B cell (primary cell): ENCODE measurements around the gene RAI1. TPM values are rescaled to one million over a fixed set of nuclear protein-coding genes. Genes with fewer than 3 reads are reported as not detected.
A peak's percentile ranks its signal among the peaks of the same experiment; 100 is the strongest.

Source experiments
- ATAC-seq: fragments of 200-7000 bp; cut with Tn5 transposase; one replicate; pipeline ENCODE4 v1.10.0; 2021; ENCODE audit warnings: low read depth, mild to moderate bottlenecking, moderate number of reproducible peaks, moderate library complexity
- CTCF ChIA-PET: fragments of 350-600 bp; sonication (Branson Sonifier 250); formaldehyde crosslinking; loops from one replicate; lab custom pipeline; 2021; ENCODE audit warnings: antibody characterized with exemption, inconsistent platforms; lab: Charles Lee
- POLR2A ChIA-PET: fragments of 350-600 bp; sonication (Branson Sonifier 250); formaldehyde crosslinking; loops from one replicate; lab custom pipeline; 2021; ENCODE audit warnings: antibody characterized with exemption; lab: Charles Lee
- DNase-seq: peaks from one replicate; pipeline ENCODE4 v3.0.0; 2013
- H2AFZ ChIP-seq: 2 replicates; pipeline ENCODE4 v1.6.1; 2012; ENCODE audit warnings: mild to moderate bottlenecking, low read depth, low read length; ENCODE audit not compliant: insufficient read depth, poor library complexity, severe bottlenecking
- H3K27ac ChIP-seq, 2 donors: 1 replicate in 1 of 2; 2 replicates in 1 of 2; pipeline ENCODE4 v1.5.1; 2012 to 2013; ENCODE audit warnings: low read length in 2 of 2, mild to moderate bottlenecking in 2 of 2, moderate library complexity in 1 of 2
- H3K27me3 ChIP-seq, 4 experiments: fragments of 200-600 bp in 1 of 4; sonication (generic) in 1 of 4; replicated peaks in 1 of 4; 1 replicate in 2 of 4; 2 replicates in 2 of 4; pipeline versions ENCODE4 v1.6.1 to v1.7.0; 2013 to 2016; ENCODE audit warnings: low read length in 3 of 4, mild to moderate bottlenecking in 2 of 4, mixed read lengths in 1 of 4, moderate library complexity in 1 of 4; ENCODE audit not compliant: insufficient read depth in 4 of 4, control insufficient read depth in 3 of 4; ENCODE audit errors: control extremely low read depth in 1 of 4
- H3K36me3 ChIP-seq, 2 experiments: replicated peaks in 1 of 2; 1 replicate in 1 of 2; 2 replicates in 1 of 2; pipeline versions ENCODE4 v1.6.1 to v1.7.1; 2013; ENCODE audit warnings: low read length in 1 of 2; ENCODE audit not compliant: insufficient read depth in 2 of 2, control insufficient read depth in 1 of 2; ENCODE audit errors: control extremely low read depth in 1 of 2, extremely low read depth in 1 of 2
- H3K4me1 ChIP-seq, 2 donors: fragments of 200-600 bp in 1 of 2; sonication (generic) in 1 of 2; 1 replicate in 1 of 2; 2 replicates in 1 of 2; pipeline versions ENCODE4 v1.5.1 to v1.6.1; 2013 to 2017; ENCODE audit warnings: low read length in 2 of 2; ENCODE audit not compliant: control insufficient read depth in 2 of 2, insufficient read depth in 2 of 2
- H3K4me2 ChIP-seq: replicated peaks from 2 replicates; pipeline ENCODE3; 2012; ENCODE audit warnings: mild to moderate bottlenecking, low read depth, low read length; ENCODE audit not compliant: poor library complexity, severe bottlenecking
- H3K4me3 ChIP-seq, 5 experiments: fragments of 200-600 bp in 1 of 5; sonication (generic) in 1 of 5; 1 replicate in 3 of 5; 2 replicates in 2 of 5; pipeline versions ENCODE4 v1.5.1 to v1.7.0; 2011 to 2016; ENCODE audit warnings: low read length in 4 of 5, mild to moderate bottlenecking in 4 of 5, low read depth in 2 of 5, control low read depth in 1 of 5, moderate library complexity in 1 of 5; ENCODE audit not compliant: insufficient read depth in 1 of 5; ENCODE audit errors: control extremely low read depth in 1 of 5, extremely low read depth in 1 of 5
- H3K79me2 ChIP-seq: fragments of 200-600 bp; sonication (generic); one replicate; pipeline ENCODE4 v1.6.0; 2016; ENCODE audit warnings: low read length; ENCODE audit not compliant: control insufficient read depth, insufficient read depth
- H3K9ac ChIP-seq: fragments of 200-600 bp; sonication (generic); 2 replicates; pipeline ENCODE4 v1.6.1; 2017; ENCODE audit warnings: mild to moderate bottlenecking, low read length, moderate library complexity
- H3K9me3 ChIP-seq, 3 donors: one replicate each; pipeline versions ENCODE4 v1.6.1 to v1.7.1; 2013; ENCODE audit warnings: low read length in 2 of 3; ENCODE audit not compliant: control insufficient read depth in 2 of 3, insufficient read depth in 1 of 3; ENCODE audit errors: control extremely low read depth in 1 of 3
- H4K20me1 ChIP-seq: 2 replicates; pipeline ENCODE4 v1.6.0; 2012; ENCODE audit warnings: mild to moderate bottlenecking, low read length; ENCODE audit not compliant: insufficient read depth, control insufficient read depth, poor library complexity, severe bottlenecking
- H3K27ac Mint-ChIP-seq: one replicate; pipeline ENCODE4 v1.8.0; 2021; ENCODE audit warnings: mixed read lengths
- H3K27me3 Mint-ChIP-seq: one replicate; pipeline ENCODE4 v1.8.0; 2021; ENCODE audit warnings: mixed read lengths
- H3K4me1 Mint-ChIP-seq: one replicate; pipeline ENCODE4 v1.8.0; 2021; ENCODE audit warnings: mixed read lengths
- H3K4me3 Mint-ChIP-seq: one replicate; pipeline ENCODE4 v1.8.0; 2021; ENCODE audit warnings: mixed read lengths
- H3K9me3 Mint-ChIP-seq: one replicate; pipeline ENCODE4 v1.8.0; 2022; ENCODE audit warnings: mixed read lengths; ENCODE audit not compliant: insufficient read depth
- CTCF ChIP-seq: fragments of 200-600 bp; IDR thresholded peaks from one replicate; pipeline ENCODE4 v1.8.0; 2022; ENCODE audit warnings: antibody characterized with exemption, mild to moderate bottlenecking
- EZH2 ChIP-seq: IDR thresholded peaks from 2 replicates; pipeline ENCODE4 v1.6.1; 2012; ENCODE audit warnings: borderline replicate concordance, low read depth, mild to moderate bottlenecking, moderate library complexity, low read length; ENCODE audit not compliant: insufficient read depth, poor library complexity, severe bottlenecking
- WGBS: methylation state at CpG from one replicate; pipeline ENCODE4 v1.1.5; 2013; ENCODE audit warnings: missing lambda C conversion rate; ENCODE audit not compliant: insufficient coverage; 5-methylcytosine and 5-hydroxymethylcytosine counted together
- intact Hi-C: fragments of 100-400 bp; cut with micrococcal nuclease; formaldehyde crosslinking; loops from one replicate; pipeline ENCODE4 v1.10.0; 2022
- polyA plus RNA-seq: library from polyadenylated mRNA; depleted of rRNA; stranded (reverse); fragments of >200 nt; gene quantifications from 2 replicates; pipeline ENCODE4 v1.2.3, GENCODE V29; 2012
- total RNA-seq, 2 donors: library from RNA; stranded (reverse); fragments of 120-200 nt in 1 of 2; gene quantifications; 1 replicate in 1 of 2; 2 replicates in 1 of 2; pipeline versions ENCODE4 v1.2.3 to v1.2.4, GENCODE V29; 2013 to 2022

Gene RAI1
- total and polyA plus RNA-seq, 2 donors (not counting 1 experiment from before 2014, with no cell fraction given) = 4.7 to 34.0 TPM

DNA sequence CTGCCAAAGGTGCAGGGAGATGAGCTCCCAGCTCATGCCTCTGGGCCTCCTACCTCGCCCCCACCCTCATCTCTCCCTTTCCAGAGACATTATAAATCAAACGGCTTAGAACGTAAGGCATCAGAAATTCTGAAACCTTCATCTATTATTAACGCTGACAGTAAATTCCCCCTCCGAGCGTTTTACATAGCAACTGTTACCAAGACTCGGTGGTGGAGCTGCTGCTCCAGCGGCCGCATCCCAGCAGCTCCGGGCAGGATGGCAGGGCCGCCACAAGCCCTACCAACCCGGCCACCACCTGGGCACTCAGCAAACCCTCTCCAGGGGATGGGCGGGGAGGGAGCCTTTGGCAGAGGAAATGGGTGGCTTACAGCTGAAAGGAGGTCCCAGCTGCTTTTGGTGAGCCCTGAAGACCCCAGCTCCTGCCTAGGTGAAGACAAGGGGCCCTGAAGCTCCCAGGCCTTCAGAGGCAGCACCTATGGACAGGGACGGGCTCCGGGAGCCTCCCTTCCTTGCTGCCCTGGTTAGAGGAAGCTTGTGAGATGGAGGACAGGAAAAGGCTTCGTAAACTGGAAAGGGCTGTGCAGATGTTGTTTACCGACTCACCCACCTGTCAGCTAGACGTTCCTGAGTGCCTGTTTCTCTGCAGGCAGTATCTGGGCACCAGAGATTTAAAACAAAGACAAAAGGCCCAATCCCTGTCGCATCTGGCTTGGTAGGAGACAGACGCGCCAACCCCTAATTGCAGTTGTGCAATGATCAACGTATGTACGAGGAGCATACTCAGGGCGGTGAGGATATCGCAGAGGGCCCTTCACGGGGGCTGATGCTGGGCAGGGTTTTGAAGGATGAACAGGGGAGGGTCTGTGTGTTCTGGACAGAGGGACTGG lies 76.9 kb downstream of the RAI1 start:
- ChIA-PET POLR2A (interaction anchor here (0.8 to 1.2 kb wide), 2 partner anchors 8 to 19 kb away, joined by 3 to 7 read pairs; no protein-coding TSS in a partner anchor), CTCF (interaction anchor here (1.0 to 2.4 kb wide), 4 partner anchors 10 to 101 kb away, joined by 3 to 10 read pairs (median 5); no protein-coding TSS in a partner anchor)
- peaks cover 81% of the 10 kb centered on the region for H3K79me2 ChIP-seq
- peak overlapping the region; percentile 49 for H3K9ac ChIP-seq
- peak overlapping the region; percentile 68 for H2AFZ ChIP-seq
- Mint-ChIP-seq H3K27me3 (no peaks in the 10 kb centered on the region), H3K4me3 (peak overlapping the region; percentile 78), H3K4me1 (peaks cover 49% of the 10 kb centered on the region), H3K9me3 (no peaks in the 10 kb centered on the region), H3K27ac (peak overlapping the region; percentile 93)
- peaks cover 47 to 56% of the 10 kb centered on the region in 2 donors for H3K4me1 ChIP-seq
- peaks cover 0 to 3% of the 10 kb centered on the region in 2 experiments for H3K36me3 ChIP-seq
- DNase-seq (peak; percentile 49), ATAC-seq (no peak)
- peak overlapping the region; percentile 76 for H3K4me2 ChIP-seq
- H3K27ac ChIP-seq = peak overlapping the region; percentile 72 to 84
- H3K9me3 ChIP-seq = no peaks in the 10 kb centered on the region
- H4K20me1 ChIP-seq = no peaks in the 10 kb centered on the region
- 30% methylated on average over 18 of the region's 26 CpGs for WGBS
- TF ChIP-seq EZH2 (no peak), CTCF (no peak)
- intact Hi-C loops = no loop called here
- no peaks in the 10 kb centered on the region for H3K27me3 ChIP-seq
- H3K4me3 ChIP-seq = peak overlapping the region in 4 of 5 experiments; percentile 9 to 45 (median 37)
